PFSK-1 (cell line): ENCODE data around the gene RAPH1.

Experiments
- POLR2AphosphoS5 ChIP-seq: IDR thresholded peaks from 2 replicates; pipeline ENCODE4 v1.6.1; 2012; ENCODE audit warnings: low read depth, mild to moderate bottlenecking, control low read depth, low read length, moderate library complexity
- REST ChIP-seq, 2 experiments: IDR thresholded peaks; 2 replicates each; pipeline versions ENCODE4 v1.6.1 to v1.8.0; 2011 to 2012; ENCODE audit warnings: low read depth in 2 of 2, low read length in 2 of 2, control low read depth in 1 of 2, inconsistent platforms in 1 of 2, mild to moderate bottlenecking in 1 of 2, moderate library complexity in 1 of 2; ENCODE audit not compliant: insufficient read depth in 1 of 2
- SIN3A ChIP-seq: IDR thresholded peaks from 2 replicates; pipeline ENCODE4 v1.6.1; 2012; ENCODE audit warnings: mild to moderate bottlenecking, low read length, moderate library complexity, borderline replicate concordance; ENCODE audit not compliant: insufficient read depth
- TAF1 ChIP-seq: IDR thresholded peaks from 2 replicates; pipeline ENCODE4 v1.6.1; 2012; ENCODE audit warnings: low read length, control low read depth, borderline replicate concordance; ENCODE audit not compliant: insufficient read depth

- TF ChIP-seq TAF1 (no peak), REST (IDR thresholded peaks at IDR 0.05; ENCODE audit: insufficient read depth in 1 of 2, low read depth in 2 of 2, low read length in 2 of 2) (no peak), POLR2AphosphoS5 (no peak), SIN3A (no peak)
Observed at GRCh38 chr2:203532957-203533658, 2.0 kb downstream of the RAPH1 start.
